NCI-H2107 treated with DMSO at 0.1 percent for 48 hours (cell line): Measurements from ENCODE around the gene POLR1A.

Experiments used
- DNase-seq: peaks from one replicate; lab custom pipeline; 2025; ENCODE audit not compliant: unreplicated experiment; lab: John Stamatoyannopoulos, UW

The POLR1A gene

DNA sequence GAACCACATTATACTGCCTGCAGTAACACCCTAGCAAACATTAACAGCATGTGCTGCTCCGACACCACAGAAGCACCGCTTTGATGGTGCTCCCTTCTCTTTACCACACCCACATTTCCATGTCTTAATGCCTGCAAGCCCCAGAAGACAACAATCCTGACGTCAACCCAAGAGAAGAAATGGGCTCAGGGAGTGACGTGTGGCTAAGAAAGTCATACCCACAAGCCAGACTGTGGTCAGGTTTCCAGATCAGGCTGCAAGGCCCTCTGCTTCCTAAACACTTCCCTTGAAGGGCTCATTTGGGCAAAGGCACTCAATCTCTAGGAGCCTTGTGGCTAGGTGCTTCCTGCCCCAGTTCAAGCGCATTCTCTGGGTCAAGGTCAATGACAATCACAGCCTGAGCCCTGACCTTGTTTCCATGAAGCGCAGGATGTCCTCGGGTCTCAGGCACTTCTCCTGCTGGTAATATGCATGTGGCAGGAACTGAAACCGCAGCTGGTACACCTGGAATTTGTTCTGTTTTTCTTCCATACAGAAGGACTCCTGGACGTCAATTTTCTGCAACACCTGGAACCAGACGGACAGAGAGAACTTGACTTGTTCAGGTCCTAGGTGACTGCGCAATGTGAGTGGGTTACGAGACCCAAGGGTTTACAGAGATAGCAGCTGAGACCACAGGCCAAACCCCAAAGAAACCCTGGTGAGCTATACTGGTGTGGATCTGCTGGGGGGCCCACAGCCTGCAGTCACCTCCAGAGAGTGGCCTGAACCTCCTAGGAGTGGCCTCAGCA is 67.2 kb downstream of the POLR1A start:
- DNase-seq: no peak

DNA sequence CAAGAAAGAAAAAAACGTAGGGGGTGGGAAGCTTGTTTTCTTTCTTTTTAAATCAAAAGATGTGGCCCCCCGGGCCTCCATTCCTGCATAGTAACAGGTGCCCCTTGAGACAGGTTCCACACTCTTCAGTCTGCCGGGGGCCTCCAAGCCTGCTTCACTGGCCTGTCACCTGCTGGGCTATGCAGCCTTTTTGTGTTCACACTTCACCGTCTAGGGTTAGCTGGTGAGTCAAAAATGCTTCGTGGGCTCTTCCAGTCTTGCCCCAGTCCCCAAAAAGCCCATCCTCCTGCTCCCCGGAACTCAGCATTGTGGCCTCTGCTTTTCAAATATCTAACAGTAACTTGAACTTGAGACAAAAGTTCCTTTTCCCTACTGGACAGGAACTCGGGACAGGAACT is 67.9 kb downstream of the POLR1A start:
- no peak for DNase-seq

DNA sequence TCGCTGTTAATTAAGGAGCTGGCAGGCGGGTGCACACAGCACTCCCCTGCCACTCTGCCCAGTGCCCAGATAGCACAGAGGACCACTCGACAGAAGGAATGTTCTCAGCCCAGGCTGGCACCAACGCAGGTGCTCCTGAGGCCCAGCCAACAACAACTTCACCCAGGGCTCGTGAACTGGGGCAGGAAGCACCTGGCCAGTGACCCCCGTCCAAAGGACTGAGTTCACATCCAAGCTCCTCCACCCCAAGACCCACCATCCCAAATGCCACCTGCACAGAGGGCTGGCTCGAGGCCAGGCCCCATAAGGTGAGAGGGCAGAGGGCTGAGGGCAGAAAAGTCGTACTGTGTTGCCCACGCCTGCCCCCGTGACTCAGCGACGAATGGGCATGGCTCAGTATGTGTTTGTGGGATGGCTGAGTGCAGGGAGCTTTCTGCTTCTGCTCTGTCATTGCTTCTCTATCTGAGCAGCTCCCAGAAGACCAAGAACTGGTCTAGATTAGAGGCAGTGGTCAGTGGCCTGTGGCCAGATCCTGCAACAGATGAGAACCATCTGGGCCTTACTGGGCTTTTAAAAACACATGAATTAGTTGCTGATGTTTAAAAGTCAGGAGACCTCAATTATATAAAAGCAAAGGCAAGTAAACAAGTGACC is 68.4 kb downstream of the POLR1A start:
- DNase-seq: no peak

DNA sequence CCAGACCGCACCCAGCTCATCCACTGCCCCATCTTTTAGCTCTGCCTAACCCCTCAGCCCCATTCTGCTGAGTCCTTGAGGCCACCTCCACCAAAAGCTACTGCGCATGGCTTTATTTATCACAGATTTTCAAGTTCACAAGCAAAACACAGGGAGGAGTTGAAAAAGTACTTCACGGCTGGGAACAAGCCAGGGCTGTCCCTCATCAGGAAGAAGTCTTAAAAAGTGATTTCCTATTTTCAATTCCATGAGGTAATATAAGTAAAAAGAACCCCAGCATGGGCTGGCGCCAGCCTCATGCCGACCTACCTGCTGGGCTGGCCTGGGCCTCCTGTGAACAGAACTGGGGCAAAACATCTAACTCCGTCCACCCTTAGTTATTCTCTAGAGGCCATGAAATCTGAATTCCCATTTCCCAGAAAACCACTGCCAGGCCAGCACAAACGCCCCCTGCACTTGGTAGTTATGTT is 69.0 kb downstream of the POLR1A start:
- DNase-seq: no peak

DNA sequence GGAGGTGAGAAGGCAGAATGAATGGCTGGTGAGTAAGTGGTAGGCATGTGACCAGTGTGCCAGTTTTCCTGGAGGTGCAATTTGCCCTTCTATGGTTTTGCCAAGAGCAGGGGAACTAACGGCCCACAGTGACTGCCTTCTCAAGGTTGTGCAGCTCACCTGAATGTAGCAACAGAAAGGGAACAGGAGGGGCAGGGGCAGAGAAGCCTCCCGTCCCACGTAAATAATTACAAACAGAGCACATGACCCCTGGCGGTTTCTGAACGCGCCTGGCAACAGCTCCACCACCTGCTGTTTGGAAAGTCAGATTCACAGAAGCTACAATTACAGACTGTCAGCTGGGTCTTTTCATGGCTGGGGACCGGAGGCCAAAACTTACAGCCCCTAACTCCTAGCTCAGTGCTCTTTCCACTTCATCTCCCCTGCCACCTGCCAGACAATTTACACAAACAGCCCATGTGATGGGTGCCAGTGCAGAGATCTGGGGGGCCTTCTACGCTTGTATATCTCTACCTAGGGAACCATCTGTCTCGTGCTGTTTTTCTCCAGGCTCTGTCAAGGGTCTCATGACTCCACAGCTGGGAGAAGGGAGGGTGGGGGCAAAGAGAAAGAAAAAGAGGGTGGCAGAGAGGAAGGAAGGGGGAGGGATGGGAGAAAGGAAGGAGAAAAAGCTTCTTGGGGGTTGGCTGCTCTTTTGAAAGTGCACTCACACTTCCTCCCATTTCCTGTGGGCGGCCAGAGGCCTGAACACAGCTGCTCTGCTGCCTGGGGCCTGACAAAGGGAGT is 69.6 kb downstream of the POLR1A start:
- peak; percentile 93 for DNase-seq

DNA sequence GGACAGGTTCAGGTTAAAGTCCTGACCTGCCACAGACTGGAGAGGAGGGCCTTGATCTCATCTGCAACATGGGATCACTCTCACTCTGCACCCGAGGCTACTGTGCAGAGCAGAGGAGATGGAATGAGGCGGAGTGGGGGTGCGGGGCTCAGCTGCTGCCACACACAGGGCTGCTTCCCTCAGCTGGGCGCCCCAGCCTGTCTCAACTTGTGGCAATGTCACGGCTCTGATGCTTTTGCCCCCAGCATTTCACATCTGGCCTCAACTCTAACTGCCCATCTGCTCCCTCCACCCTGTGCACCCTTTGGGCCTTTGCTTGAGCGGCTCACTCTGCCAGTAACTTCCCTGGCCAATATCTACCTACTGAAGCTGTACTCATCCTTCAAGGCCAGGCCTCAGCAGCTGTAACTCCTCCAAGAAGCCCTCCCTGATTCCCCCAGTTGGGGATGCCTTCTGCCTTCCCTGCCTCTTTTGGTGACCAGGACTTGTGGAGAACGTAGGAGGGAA is 70.3 kb downstream of the POLR1A start:
- DNase-seq: no peak

DNA sequence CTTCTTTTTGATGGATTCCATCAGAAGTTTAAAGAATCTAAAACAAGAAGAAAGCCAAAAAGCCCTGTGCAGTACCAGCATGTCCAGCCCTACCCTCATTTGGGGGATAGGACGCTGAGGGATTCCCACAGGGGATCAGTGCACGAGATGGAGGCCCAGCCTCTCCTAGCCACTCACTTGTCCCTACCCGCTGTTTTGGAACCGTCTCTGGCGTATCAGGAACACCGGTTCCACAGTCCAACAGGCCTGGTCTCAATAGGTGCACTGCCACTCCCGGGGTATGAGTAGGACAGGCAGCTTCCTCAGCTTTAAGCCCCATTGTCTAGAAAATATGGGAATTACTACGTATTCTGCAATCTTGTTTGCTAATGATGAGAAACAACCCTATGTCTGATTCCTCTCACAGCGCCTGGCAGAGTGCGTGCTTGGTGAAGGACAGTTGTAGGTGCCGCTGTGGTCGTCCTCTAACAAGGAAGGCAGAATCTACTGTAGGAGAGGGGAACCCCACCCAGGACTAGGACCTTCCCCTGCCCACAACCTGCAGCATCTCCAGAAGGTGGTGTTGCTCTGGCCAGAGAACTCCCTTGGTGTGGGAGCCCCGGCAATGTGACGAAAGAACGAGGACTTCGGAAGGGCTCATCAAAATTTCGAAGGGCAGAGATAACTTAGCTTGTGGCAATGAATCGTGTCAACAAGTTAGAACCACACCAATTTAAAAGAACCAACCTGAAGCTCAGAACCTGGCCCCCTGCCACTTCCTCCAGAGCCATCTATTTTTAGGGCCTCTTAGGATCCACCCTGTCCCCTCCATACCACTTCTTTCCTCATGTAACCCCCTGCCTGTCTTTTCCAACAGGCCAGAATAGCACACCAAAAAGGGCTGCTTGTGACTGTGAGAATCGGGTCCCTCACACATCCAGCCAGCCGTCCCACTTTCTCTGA is 71.7 kb downstream of the POLR1A start:
- no peak for DNase-seq

DNA sequence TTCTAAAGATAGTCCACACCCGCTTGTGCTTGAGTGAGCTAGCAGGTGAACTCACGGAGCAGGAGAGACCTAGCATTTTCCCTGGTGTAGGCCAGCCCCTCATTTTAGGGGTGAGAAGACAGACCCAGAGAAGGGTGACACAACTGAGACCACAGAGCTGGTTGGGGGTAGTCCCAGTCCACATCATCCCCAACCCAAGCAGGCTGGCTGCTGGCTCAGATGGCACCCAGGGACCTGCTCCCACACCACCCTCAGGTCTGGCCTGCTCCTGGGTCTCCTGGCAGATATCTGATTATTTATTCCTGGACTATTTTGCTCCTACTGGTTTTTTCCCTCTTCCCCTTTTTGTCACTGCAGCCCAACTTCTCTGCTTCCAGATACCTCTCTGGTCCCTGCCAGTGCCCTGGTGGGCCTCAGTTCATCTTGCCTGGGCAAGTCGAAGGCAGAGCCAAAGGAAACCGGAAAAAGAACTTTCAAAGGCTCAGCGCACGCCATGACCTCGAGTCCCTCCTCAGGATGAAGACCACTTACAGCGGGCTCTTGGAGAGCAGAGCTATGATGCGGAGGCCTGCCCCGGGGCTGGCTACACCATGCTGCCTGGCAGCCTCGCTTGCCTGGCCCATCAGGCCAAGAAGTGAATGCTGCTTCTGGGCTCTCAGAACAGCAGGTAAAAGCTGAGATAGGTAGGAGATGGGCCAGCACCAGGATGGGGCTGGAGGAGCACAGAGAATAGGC is 72.7 kb downstream of the POLR1A start:
- DNase-seq: no peak

DNA sequence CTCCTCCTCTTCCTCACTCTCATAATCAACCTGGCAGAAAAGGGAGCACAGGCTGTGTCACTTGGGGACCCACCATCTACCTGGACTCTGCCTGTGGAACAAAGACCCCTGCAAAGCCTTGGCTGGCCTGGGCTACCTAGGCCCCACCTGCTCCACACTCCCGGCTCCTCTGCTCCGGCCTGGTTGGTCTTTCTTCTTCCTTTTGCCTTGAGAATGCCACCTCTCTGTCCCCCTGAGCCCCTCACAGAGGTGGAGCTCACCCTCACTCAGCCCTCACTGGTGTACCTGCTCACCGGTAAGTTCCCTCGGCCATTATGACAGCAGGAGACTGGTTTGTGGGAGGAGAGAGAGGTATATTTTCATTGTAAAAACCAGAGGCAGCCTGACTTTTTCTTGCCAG is 74.1 kb downstream of the POLR1A start:
- no peak for DNase-seq

DNA sequence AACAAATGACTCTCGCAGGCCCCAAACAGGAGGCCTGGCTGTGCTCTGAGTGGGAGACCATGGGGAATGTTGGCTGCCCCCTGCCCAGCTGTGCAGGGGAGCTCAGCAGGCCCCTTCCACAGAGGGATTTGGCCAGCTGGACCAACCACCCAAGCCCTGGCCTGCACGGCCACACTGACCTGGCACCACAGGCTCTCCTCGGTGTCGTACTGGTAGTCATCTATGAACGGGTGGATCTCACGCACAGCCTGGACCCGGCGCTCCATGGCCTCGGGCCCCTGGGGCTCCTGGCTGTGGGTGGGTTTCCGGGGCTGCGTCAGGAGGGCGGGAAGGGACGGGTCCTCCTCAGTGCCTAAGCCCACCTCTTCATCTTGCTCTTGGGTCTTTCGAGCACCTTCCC is 74.5 kb downstream of the POLR1A start:
- no peak for DNase-seq

DNA sequence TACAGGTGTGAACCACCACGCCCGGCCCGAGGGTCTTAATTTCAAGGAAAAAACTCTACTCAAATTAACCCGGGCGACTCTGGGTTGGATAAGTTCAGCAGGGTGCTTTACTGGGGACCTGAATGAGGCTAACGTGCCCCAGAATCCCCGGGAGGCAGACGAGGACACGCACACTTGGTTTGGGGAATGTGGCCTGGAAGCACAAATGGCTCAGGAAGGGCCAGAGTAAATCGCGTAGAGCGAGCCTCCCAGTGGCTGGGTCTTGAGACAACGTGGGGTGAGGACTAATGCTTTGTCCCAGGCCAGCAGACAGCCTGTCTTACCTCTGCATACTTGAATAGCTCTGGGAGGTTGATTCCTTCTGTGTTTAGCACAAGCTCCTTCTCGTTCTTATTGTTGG is 75.8 kb downstream of the POLR1A start:
- DNase-seq: no peak

DNA sequence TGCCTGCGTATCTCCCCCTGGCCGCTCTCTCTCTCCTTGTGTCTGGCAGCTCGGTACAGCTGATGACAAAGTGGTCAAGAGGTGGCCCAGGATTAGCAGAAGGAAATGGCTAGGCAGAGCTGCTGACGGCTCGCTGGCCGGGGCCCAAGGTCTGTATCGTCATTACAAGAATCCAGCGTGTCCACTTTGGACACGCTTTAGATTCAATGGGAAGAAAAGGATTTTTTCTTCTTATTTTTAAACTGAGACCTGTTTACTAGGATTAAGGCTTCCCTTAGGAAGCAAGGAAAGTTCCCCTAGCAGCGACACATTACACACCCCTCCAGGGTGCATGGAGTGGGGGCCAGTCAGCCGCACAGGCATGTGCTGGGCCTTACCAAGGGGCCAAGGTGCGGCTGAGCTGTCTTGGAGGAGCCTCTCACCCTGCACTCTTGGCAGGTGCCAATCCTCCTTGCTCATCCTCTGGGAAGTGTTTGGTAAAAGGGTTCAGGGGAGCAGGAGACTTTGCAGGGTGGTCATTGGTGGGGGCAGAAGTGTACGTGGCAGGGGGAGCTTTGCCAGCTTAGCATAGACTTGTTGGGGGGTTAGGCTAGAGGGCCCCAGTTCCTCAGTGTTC is 76.8 kb downstream of the POLR1A start:
- no peak for DNase-seq

DNA sequence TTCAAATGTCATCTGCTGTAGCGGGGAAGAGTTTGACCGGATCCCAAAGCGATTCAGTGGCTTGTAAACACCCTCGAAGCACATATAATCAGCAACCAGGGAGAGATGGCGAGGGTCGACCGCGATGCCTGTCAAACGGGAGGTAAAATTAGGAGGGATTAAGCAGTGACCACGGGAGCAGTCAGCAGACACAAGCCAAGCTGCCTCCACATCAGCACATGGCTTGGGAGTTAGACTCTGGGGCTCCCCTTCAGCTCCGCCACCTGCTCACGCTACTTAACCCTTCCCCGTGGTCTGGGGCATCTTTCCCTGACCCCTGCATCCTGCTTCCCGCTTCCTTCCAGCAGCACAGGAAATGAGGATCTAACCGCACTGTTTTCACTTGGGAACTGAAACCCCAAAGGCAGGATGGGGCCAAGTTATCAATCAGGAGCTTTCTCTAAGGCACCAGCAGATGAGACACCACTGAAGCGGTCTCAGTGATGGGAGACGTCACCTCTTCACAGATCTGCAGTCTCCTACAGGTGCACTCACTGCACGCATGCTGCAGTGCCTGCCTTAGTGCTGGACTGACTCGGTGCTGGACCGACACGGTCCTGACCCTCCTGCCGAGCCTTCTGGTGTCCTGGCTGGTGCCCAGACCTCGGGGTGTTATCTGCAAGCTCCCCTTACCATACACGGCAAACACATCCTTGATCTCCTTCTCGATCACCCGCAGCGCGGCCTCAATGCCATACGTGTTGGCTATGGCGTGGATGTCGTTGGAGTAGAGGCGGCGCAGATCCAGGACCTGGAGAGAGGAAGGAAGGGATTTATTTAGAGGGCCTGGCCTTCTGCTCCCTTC is 77.5 kb downstream of the POLR1A start:
- no peak for DNase-seq

DNA sequence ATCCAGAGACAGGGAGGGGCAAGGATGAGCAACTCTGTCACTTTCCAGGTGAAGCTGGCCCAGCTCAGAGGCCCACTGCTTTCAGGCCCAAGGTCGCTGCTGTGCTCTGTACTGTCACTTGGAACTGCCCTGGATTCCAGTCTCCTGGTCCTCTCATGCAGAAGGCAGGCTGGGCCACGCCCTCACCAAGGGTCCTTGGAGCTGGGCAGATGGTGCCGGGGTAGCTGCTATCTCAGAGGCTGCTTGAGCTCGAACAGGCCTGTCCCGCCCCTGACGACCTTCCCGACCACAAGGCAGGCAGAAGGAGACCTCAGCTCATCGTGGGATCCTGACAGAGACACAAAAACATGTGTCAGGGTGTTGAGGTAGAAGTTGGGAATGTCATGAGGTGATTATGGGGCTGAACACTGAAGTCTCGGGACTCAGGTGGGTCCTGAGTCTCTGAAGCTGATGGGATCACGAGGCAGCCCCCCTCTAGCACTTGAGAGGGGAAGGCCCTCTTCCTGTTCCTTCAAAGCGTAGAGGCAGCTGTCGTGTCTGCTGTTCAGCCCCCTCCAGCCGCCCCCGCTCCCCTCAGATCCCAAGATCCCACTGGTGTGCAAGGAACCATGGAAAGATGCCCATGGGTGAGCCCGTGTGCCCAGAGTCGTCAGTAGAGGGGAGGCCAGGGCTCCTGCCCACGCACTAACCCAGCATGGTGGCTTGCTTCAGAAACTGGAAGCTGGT is 78.3 kb downstream of the POLR1A start:
- no peak for DNase-seq

DNA sequence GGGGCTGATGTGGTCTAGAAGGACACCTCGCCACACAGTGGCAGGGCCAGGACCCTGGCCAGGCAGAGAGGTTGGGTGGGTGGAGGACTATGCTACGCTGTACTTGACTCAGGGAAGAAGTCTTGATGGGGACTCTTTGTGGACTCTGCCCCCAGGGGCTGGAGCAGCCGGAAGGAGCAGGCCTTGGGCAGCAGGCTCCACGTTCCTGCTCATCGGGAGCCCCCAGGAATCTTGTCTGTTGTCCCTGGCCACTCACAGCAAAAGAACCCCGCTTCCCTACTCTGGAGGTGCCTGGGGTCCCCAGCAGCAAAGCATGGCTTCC is 79.0 kb downstream of the POLR1A start:
- DNase-seq: no peak

DNA sequence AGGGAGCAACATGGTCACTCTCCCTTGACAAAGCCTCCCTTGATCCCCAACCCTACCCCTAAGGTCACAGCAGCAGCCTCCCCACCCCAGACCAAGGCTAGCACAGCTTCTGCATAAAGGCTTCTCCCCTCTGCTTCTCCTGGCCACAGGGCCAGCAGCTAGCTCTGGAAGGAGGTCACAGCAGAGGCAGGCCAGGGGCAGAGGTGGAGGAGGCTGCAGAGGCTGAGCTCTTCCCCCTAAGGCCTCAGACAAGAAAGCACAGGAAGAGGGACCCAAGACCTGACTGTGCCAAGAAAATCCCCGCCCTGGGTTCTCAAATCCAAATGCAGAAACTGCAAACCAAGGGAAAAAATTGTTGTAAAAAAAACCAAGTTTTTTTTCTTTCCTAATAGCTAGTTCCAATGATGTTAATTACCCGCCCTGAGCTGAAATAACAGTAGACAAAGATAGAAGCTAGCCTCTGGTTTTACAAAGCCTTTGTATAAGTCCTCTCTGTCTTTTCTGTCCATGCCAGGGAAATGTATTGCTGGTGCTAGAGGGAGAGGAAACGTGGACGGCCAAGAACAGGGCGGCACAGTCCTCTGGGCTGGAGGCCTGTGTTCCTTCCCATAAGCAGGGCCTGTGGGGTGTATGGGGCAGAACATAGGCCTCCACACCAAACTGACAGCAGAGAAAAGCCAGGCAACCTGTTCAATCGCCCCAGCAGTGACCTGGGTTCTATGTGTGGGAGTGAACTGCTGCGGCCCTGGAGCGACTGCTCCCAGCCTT is 79.5 kb downstream of the POLR1A start:
- no peak for DNase-seq

DNA sequence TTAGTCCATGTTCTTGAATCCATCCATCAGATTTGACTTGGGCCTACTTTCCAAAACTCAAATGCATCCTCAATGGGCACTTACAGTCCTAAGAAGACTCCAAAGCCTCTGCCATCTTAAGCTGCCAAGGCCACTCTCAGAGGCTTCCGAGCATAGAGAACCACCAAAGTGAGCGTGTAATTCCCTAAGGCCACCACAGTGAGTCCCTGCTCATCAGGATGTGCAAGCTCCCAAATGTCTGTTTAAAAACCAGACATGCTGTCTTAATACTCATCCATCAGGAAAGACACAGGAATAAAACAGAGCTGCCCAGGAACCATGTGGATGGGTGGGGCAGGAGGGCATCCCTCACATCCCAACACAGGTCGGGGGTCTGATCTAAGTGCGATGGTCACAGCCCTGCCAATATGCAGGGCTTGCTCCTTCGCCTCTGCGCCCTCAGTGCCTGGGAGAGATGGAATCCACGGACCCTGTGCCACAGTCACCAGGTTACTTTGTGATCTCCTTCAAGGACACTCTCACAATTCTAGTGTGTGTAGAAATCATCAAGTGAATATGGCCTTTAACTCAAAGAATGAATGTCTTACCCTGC is 80.4 kb downstream of the POLR1A start:
- DNase-seq: no peak
